K562 (cell line): ENCODE data around the gene IL23A. TPM values are rescaled to one million over a fixed set of nuclear protein-coding genes. Genes with fewer than 3 reads are reported as not detected.
A peak's percentile ranks its signal among the peaks of the same experiment; 100 is the strongest.

Experiments
- EP300 ChIP-seq: IDR thresholded peaks from 2 replicates; pipeline ENCODE4 v1.6.1; 2012; ENCODE audit warnings: low read length, improper control_type of control experiment
- HDAC1 ChIP-seq, 2 experiments: fragments of 450-650 bp; IDR thresholded peaks; 2 replicates each; pipeline ENCODE4 v1.6.1; 2016 to 2017; ENCODE audit warnings: inconsistent platforms in 1 of 2, mild to moderate bottlenecking in 1 of 2, moderate library complexity in 1 of 2
- HNRNPH1 ChIP-seq: fragments of 200-400 bp; formaldehyde crosslinking; optimal IDR thresholded peaks from 2 replicates; pipeline ENCODE3; 2017; ENCODE audit warnings: low read depth, mild to moderate bottlenecking, low read length, moderate library complexity
- HNRNPL ChIP-seq: fragments of 200-400 bp; formaldehyde crosslinking; IDR thresholded peaks from 2 replicates; pipeline ENCODE4 v1.6.1; 2017; ENCODE audit warnings: low read depth, mild to moderate bottlenecking, low read length
- MAFF ChIP-seq: IDR thresholded peaks from 2 replicates; pipeline ENCODE4 v1.6.1; 2012; ENCODE audit warnings: low read length, improper control_type of control experiment
- MEIS2 ChIP-seq: fragments of 450-650 bp; IDR thresholded peaks from 2 replicates; pipeline ENCODE4 v1.6.1; 2014; ENCODE audit warnings: mild to moderate bottlenecking; ENCODE audit not compliant: partially characterized antibody
- SMARCA4 ChIP-seq: fragments of 450-650 bp; IDR thresholded peaks from 2 replicates; pipeline ENCODE4 v1.6.1; 2016
- TAL1 ChIP-seq: fragments of 450-650 bp; IDR thresholded peaks from 2 replicates; pipeline ENCODE4 v1.6.1; 2016; ENCODE audit warnings: mild to moderate bottlenecking
- TCF3 ChIP-seq: sonication (generic); formaldehyde crosslinking; IDR thresholded peaks from 2 replicates; pipeline ENCODE4 v1.4.0; 2020; ENCODE audit warnings: mild to moderate bottlenecking, missing genetic modification reagents
- TEAD4 ChIP-seq, 2 experiments: sonication (generic) in 1 of 2; formaldehyde crosslinking in 1 of 2; IDR thresholded peaks; 2 replicates each; pipeline versions ENCODE4 v1.6.1 to v1.8.0; 2012 to 2022; ENCODE audit warnings: borderline replicate concordance in 1 of 2, inconsistent platforms in 1 of 2, low read length in 1 of 2, mild to moderate bottlenecking in 1 of 2, missing genetic modification reagents in 1 of 2
- polyA plus RNA-seq, 8 experiments: library from polyadenylated mRNA; depleted of rRNA in 4 of 8; stranded (reverse) in 5 of 8; unstranded in 3 of 8; fragments of >200 nt; fragmentation: Nextera tagmentation in 2 of 8; fragmentation: Illumina TruSeq in 1 of 8; extraction: Ambion mirVana in 2 of 8; extraction: Trizol in 1 of 8; gene quantifications; 2 replicates each; pipeline versions ENCODE4 v1.2.1 to v1.2.3, GENCODE V29; 2011 to 2014; ENCODE audit warnings: inconsistent platforms in 1 of 8, missing spikeins in 1 of 8
- total RNA-seq, 7 experiments: library from RNA; depleted of rRNA in 6 of 7; stranded (reverse); fragments of >200 nt in 6 of 7; fragmentation: Illumina TruSeq in 2 of 7; extraction: Trizol in 2 of 7; gene quantifications; 2 replicates each; pipeline versions ENCODE4 v1.2.1 to v1.2.3, GENCODE V29; 2011 to 2021; ENCODE audit warnings: low replicate concordance in 1 of 7
- TF ChIP-seq, protein P1 (sequence below), 2 experiments: IDR thresholded peaks in 1 of 2; conservative IDR thresholded peaks in 1 of 2; 2 replicates each; pipeline ENCODE4 v1.6.1; 2016; ENCODE audit warnings: low read depth in 2 of 2, mild to moderate bottlenecking in 1 of 2, missing compliant biosample characterization in 1 of 2, missing genetic modification characterization in 1 of 2, moderate library complexity in 1 of 2
- TF ChIP-seq, protein P2 (sequence below): fragments of 250-450 bp; sonication (Bioruptor Pico); IDR thresholded peaks from 2 replicates; pipeline ENCODE4 v1.5.0; 2021
- TF ChIP-seq, protein P3 (sequence below), 2 experiments: fragments of 450-650 bp in 1 of 2; sonication (generic) in 1 of 2; formaldehyde crosslinking in 1 of 2; IDR thresholded peaks; 2 replicates each; pipeline versions ENCODE4 v1.7.1 to v1.9.0; 2016 to 2022; ENCODE audit warnings: inconsistent platforms in 1 of 2, mild to moderate bottlenecking in 1 of 2, missing genetic modification reagents in 1 of 2

IL23A gene
- total and polyA plus RNA-seq, 9 of the 15 experiments (the other 6 are each of a cell fraction or from before 2014, with no cell fraction given), result 4.4 to 37.2 (median 9.6) TPM

DNA sequence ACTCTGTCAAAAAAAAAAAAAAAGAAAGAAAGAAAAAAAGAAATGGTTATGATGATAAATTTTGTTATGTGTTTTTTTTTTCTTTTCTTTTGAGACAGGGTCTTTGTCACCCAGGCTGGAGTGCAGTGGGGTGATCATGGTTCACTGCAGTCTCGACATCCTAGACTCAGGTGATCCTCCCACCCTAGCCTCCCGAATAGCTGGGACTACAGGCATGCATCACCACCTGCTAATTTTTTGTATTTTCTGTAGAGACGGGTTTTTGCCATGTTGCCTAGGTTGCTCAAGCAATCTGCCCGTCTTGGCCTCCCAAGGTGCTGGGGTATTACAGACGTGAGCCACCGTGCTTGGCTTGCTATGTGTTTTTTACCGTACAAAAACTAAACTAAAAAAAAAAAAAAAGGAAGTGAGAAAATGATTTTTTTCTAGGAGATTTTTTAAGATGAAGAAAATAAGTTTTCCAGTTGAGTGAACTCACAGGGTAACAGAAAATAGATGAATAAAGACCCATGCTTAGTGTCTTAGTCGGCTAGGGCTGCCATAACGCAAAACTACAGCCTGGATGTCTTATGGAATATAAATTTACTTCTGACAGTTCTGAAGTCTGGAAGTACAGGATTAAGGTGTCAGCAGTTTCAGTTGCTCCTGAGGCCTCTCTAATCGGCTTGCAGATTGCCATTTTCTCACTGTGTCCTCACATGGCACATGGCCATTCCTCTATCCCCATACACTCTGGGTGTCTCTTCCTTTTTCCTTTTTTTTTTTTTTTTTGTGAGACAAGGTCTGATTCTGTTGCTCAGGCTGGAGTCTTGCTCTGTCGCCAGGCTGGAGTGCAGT, 37.1 kb downstream of the IL23A start (continued):
- TF ChIP-seq, protein P1, sequence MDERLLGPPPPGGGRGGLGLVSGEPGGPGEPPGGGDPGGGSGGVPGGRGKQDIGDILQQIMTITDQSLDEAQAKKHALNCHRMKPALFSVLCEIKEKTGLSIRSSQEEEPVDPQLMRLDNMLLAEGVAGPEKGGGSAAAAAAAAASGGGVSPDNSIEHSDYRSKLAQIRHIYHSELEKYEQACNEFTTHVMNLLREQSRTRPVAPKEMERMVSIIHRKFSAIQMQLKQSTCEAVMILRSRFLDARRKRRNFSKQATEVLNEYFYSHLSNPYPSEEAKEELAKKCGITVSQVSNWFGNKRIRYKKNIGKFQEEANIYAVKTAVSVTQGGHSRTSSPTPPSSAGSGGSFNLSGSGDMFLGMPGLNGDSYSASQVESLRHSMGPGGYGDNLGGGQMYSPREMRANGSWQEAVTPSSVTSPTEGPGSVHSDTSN (CRISPR knock-in tag; IDR thresholded peaks at IDR 0.05; ENCODE audit: low read depth), result no peak
- TF ChIP-seq, protein P1 (tag; conservative IDR thresholded peaks at IDR 0.05; ENCODE audit: low read depth), result peak; percentile 87
- TF ChIP-seq MAFF, result peak; percentile 54
- TF ChIP-seq TAL1, result peak; percentile 82
- no peak for TF ChIP-seq HNRNPH1
- TF ChIP-seq TEAD4 (IDR thresholded peaks at IDR 0.05; ENCODE audit: low read length), result peak; percentile 63
- TF ChIP-seq TEAD4 (CRISPR knock-in tag; IDR thresholded peaks at IDR 0.05; ENCODE audit: borderline replicate concordance), result no peak
- TF ChIP-seq, protein P2, sequence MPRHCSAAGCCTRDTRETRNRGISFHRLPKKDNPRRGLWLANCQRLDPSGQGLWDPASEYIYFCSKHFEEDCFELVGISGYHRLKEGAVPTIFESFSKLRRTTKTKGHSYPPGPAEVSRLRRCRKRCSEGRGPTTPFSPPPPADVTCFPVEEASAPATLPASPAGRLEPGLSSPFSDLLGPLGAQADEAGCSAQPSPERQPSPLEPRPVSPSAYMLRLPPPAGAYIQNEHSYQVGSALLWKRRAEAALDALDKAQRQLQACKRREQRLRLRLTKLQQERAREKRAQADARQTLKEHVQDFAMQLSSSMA (CRISPR knock-in tag), result no peak
- TF ChIP-seq SMARCA4, result peak; percentile 56; the same call in 1 of the 2 replicates
- TF ChIP-seq TCF3 (CRISPR knock-in tag), result peak; percentile 75
- TF ChIP-seq HDAC1 (IDR thresholded peaks at IDR 0.05), result peak in 1 of 2 experiments; percentile 18; a peak in 1 of 4 replicates
- TF ChIP-seq, protein P3, sequence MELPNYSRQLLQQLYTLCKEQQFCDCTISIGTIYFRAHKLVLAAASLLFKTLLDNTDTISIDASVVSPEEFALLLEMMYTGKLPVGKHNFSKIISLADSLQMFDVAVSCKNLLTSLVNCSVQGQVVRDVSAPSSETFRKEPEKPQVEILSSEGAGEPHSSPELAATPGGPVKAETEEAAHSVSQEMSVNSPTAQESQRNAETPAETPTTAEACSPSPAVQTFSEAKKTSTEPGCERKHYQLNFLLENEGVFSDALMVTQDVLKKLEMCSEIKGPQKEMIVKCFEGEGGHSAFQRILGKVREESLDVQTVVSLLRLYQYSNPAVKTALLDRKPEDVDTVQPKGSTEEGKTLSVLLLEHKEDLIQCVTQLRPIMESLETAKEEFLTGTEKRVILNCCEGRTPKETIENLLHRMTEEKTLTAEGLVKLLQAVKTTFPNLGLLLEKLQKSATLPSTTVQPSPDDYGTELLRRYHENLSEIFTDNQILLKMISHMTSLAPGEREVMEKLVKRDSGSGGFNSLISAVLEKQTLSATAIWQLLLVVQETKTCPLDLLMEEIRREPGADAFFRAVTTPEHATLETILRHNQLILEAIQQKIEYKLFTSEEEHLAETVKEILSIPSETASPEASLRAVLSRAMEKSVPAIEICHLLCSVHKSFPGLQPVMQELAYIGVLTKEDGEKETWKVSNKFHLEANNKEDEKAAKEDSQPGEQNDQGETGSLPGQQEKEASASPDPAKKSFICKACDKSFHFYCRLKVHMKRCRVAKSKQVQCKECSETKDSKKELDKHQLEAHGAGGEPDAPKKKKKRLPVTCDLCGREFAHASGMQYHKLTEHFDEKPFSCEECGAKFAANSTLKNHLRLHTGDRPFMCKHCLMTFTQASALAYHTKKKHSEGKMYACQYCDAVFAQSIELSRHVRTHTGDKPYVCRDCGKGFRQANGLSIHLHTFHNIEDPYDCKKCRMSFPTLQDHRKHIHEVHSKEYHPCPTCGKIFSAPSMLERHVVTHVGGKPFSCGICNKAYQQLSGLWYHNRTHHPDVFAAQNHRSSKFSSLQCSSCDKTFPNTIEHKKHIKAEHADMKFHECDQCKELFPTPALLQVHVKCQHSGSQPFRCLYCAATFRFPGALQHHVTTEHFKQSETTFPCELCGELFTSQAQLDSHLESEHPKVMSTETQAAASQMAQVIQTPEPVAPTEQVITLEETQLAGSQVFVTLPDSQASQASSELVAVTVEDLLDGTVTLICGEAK (IDR thresholded peaks at IDR 0.05), result no peak
- TF ChIP-seq, protein P3 (CRISPR knock-in tag; IDR thresholded peaks at IDR 0.05), result no peak
- TF ChIP-seq HNRNPL, result no peak
- TF ChIP-seq EP300, result peak; percentile 83
- peak; percentile 94 for TF ChIP-seq MEIS2
